Activated T-helper 9 cell treated with anti-CD3 and anti-CD28 coated beads, Interleukin-2, amount 50 U/mL, for 16 hours (primary cell): ENCODE measurements around the gene ARHGAP21.
"Not testable (repeated sequence)": the region's sequence is repeated elsewhere in the genome, so short reads cannot be mapped to it uniquely, and the experiment has no call there.

ENCODE experiments used
- DNase-seq: peaks from one replicate; pipeline ENCODE4 v3.0.0-alpha.2; 2020; ENCODE audit warnings: low read depth

Gene ARHGAP21

GRCh38 chr10:24723788-24724380, at the start of gene ARHGAP21:
Gene ARHGAP21, minus strand, starts transcription at chr10:24723887. Its CDS starts 1,988 bp downstream, at chr10:24721899.
- DNase-seq: peak; percentile 19

GRCh38 chr10:24771943-24772694, 48.4 kb upstream of the ARHGAP21 start:
- DNase-seq: no peak

GRCh38 chr10:24764991-24765390, 41.3 kb upstream of the ARHGAP21 start:
- DNase-seq: not testable (repeated sequence)

GRCh38 chr10:24762966-24763623, 39.4 kb upstream of the ARHGAP21 start:
- DNase-seq: no peak

- no peak for DNase-seq
Observed at GRCh38 chr10:24762161-24762924, 38.7 kb upstream of the ARHGAP21 start.

- no peak for DNase-seq
Observed at GRCh38 chr10:24759672-24760071, 36.0 kb upstream of the ARHGAP21 start.

- not testable (repeated sequence) for DNase-seq
Observed at GRCh38 chr10:24758254-24758653, 34.6 kb upstream of the ARHGAP21 start.

- no peak for DNase-seq
Observed at GRCh38 chr10:24756283-24756682, 32.6 kb upstream of the ARHGAP21 start.

- no peak for DNase-seq
Observed at GRCh38 chr10:24751716-24752115, 28.0 kb upstream of the ARHGAP21 start.

GRCh38 chr10:24750695-24751094, 27.0 kb upstream of the ARHGAP21 start:
- no peak for DNase-seq

- no peak for DNase-seq
Observed at GRCh38 chr10:24748214-24748613, 24.5 kb upstream of the ARHGAP21 start.

GRCh38 chr10:24744946-24745345, 21.3 kb upstream of the ARHGAP21 start:
- DNase-seq: no peak

- DNase-seq: no peak
Observed at GRCh38 chr10:24740714-24741113, 17.0 kb upstream of the ARHGAP21 start.

- DNase-seq: no peak
Observed at GRCh38 chr10:24737001-24737400, 13.3 kb upstream of the ARHGAP21 start.

- no peak for DNase-seq
Observed at GRCh38 chr10:24731942-24732341, 8.3 kb upstream of the ARHGAP21 start.

GRCh38 chr10:24730811-24731210, 7.1 kb upstream of the ARHGAP21 start:
- DNase-seq: no peak

GRCh38 chr10:24727786-24728185, 4.1 kb upstream of the ARHGAP21 start:
- no peak for DNase-seq

GRCh38 chr10:24726626-24727025, 2.9 kb upstream of the ARHGAP21 start:
- no peak for DNase-seq

- not testable (repeated sequence) for DNase-seq
Observed at GRCh38 chr10:24726029-24726428, 2.3 kb upstream of the ARHGAP21 start.

- DNase-seq: peak; percentile 91
Observed at GRCh38 chr10:24724381-24725228, 918 bp upstream of the ARHGAP21 start.

- DNase-seq: peak; percentile 8
Observed at GRCh38 chr10:24723386-24723787, 300 bp downstream of the ARHGAP21 start.
